ENCODE results near the gene MRPL49.
A peak's percentile ranks its signal among the peaks of the same experiment; 100 is the strongest.

MRPL49 gene

DNA sequence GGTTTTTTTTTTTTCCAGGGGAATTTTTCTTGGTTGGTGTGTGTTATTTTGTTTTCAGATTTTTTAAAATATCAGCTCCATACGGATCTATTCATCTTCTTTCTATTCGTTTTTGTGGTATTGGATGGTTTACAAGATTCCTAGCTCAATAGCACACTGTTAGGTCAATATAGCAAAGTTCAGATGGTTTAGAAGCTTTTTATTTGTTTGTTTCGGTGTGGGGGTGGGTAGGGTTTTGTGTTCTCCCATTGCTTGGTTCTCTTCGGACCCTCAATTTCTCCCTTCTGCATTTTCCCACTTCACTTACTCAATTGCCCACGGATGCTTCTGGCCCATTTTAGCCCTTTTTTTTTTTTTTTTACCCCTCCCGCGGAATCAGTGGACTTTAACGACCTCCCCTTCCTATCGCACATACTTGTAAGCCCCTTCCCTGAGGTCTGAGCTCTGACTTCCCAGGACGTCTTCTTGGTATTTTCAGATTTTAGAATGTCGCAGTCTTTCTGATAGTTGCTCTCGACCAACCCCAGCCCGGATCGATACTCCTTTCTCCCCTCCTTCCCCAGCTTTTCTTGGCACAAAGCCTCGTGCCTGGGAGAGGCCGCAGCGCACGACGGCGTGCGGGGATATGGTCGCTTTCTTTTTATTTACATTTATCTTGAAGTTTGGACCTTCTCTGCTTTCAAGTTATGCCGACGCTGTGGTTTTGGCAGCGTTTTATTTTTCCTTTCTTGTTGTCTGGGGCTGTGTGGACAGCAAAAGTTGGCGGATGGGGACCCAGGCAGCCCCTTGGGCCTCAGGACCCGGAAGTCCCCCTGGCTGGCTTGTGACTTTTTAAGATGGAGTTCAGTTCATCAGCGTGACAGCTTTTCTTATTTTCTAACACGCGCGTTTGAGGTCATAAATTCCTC, 43.5 kb downstream of the MRPL49 start:
- no peak for DNase-seq (ENCODE audit: low spot score)

- no peak for DNase-seq (ENCODE audit: low spot score)
Observed at GRCh38 chr11:65166893-65167292, 44.8 kb downstream of the MRPL49 start.

GRCh38 chr11:65167656-65168055, 45.5 kb downstream of the MRPL49 start:
- DNase-seq (ENCODE audit: low spot score), result no peak

DNA sequence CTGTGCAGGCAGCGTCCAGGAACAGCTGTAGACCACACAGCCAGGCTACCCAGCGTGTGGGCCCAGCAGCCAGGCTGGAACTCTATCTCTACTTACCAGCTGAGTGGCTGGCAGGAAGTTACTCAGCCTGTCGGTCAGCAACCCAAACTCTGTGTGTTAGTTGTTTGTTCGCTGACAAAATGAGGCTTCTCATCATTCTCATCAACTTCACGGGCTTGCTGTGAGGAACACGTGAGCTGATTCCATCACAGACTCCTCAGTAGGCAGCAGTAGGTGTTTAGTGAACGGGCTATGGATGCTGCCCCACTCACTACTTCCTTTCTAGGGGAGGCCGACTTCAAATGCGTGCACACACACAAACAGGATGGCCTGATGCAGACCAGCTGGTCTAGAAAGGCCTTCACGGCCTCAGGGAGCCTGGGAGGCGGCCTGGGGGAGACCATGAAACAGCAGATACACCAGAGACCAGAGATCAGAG, 47.1 kb downstream of the MRPL49 start:
- DNase-seq (ENCODE audit: low spot score), result no peak

DNA sequence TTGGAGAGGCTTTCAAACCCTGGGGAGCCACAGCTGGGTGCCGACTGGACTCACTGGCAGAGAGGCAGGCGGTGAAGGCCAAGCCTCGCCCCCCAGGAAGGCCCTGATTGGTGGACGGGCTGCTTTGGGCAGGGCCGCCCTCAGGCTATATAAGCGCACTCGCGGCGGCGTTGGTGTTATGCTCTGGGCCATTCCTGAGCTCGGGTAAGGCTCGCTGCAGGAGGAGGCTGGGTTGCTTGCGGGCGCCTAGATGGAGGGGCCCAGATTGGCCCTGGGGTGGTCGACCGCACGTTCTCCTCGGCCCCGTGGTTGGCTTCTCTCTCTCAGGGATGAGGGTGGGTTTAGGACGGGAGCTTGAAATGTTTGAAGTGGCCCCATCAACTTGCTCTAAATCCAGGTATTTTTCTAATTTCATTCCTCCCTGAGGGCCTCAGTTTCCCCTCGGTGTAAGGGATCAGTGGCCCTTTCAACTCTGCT, 48.0 kb downstream of the MRPL49 start, which contains the start of gene SPDYC:
TSS of gene SPDYC (plus strand) at position 176 of the 477 bp plus-strand sequence. CDS start 1,125 bp downstream, outside the sequence.
- peak; percentile 46 for DNase-seq (ENCODE audit: low spot score)

GRCh38 chr11:65172600-65172999, 50.5 kb downstream of the MRPL49 start:
- no peak for DNase-seq (ENCODE audit: low spot score)

GRCh38 chr11:65174571-65175010, 52.5 kb downstream of the MRPL49 start:
- peak; percentile 16 for DNase-seq (ENCODE audit: low spot score)
